Astrocyte of the spinal cord (primary cell): Measurements from ENCODE around the gene DIPK1A.

Source experiments
- DNase-seq: peaks from one replicate; pipeline ENCODE4 v3.0.0; 2011; ENCODE audit warnings: low read depth, low spot score
- H3K4me3 ChIP-seq: 2 replicates; pipeline ENCODE4 v1.5.1; 2011; ENCODE audit warnings: low read depth, mild to moderate bottlenecking, low read length, moderate library complexity
- in situ Hi-C: cut with HindIII; loops from 2 replicates; pipeline ENCODE4 v1.10.0; 2017; ENCODE audit warnings: low sequenced_read_pairs
- TF ChIP-seq, protein P1 (sequence below): IDR thresholded peaks from 2 replicates; pipeline ENCODE4 v1.5.1; 2012; ENCODE audit warnings: low read depth, mild to moderate bottlenecking, low read length, inconsistent platforms

The DIPK1A gene

DNA sequence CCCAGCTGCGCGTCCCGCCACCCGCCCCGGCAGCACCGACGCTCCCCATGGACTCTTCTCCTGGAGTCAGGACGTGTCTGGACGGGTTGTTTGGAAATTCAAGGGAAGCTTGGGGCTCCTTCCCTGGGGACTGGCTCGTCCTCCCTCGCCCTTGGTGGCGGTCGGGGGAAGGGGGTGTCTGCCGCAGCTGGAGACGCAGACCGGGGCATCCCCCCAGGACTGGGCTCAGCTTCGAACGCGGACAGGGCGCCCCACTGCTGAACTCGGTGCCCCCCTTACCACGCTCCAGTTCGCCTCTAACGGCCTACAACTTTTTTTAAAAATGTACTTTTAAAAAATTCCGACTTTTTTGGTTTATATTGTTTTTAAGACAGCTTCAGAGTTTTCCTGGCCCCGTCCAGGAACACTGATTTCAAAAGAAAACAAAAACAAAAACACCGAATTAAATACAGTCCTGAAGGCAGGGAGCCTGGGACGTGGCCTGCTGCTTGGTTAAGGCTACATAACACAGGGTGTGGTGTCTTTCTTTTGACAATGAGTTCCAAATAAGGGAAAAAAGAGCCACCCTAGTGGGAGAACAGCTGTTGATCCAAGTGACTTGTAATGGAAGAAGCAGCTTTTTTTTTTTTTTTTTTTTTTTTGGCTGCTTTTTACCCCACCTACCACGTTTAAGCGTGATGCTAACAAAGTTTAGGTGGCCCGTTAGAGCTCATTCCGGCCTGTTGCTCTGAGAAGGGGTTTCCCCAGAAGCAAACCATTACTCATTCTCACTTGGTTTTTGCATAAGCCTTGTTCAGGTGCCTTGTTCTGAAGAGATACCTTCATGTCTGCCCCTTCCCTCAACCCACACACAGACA, 862 bp upstream of the DIPK1A start:
- in situ Hi-C loops: no loop called here
- peak overlapping the region; percentile 65 for H3K4me3 ChIP-seq
- TF ChIP-seq, protein P1, sequence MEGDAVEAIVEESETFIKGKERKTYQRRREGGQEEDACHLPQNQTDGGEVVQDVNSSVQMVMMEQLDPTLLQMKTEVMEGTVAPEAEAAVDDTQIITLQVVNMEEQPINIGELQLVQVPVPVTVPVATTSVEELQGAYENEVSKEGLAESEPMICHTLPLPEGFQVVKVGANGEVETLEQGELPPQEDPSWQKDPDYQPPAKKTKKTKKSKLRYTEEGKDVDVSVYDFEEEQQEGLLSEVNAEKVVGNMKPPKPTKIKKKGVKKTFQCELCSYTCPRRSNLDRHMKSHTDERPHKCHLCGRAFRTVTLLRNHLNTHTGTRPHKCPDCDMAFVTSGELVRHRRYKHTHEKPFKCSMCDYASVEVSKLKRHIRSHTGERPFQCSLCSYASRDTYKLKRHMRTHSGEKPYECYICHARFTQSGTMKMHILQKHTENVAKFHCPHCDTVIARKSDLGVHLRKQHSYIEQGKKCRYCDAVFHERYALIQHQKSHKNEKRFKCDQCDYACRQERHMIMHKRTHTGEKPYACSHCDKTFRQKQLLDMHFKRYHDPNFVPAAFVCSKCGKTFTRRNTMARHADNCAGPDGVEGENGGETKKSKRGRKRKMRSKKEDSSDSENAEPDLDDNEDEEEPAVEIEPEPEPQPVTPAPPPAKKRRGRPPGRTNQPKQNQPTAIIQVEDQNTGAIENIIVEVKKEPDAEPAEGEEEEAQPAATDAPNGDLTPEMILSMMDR: no peak
- peak; percentile 77 for DNase-seq

DNA sequence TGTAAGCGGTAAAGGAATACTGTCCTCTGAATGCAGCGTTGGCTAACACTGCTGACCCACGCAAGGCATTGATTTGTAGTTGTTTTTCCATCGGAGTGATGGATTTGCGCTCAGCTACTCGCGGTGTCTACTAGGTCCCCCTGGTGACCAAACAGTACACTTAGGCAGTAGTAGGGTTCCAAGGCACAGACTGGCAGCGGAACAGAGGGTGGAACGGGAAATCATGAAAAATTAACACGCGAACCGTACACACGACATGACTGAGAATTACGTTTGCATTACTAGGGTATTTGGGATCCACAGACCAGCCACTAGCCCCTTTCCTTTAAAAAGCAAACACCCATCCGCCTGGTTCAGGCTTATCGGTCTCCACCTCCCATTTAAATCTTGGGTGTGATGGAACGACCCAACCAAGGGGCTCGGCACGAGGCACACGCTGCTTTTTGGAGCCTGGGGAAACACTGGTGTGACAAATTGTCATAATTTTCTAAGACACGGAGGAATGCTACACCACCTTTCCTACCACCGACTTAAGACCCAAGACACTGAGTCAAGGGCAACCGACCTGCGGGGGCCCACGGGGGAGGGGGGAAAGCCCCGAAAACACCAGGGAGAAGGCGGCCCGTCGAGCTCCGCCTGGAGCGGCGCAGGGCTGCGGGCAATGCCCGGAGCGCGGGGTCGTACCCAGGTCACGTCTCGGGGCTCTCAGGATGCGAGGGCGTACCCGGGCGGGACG, 699 bp downstream of the DIPK1A start:
- peak overlapping the region; percentile 65 for H3K4me3 ChIP-seq
- in situ Hi-C loops: no loop called here
- peak; percentile 70 for DNase-seq
- TF ChIP-seq, protein P1: peak; percentile 71

DNA sequence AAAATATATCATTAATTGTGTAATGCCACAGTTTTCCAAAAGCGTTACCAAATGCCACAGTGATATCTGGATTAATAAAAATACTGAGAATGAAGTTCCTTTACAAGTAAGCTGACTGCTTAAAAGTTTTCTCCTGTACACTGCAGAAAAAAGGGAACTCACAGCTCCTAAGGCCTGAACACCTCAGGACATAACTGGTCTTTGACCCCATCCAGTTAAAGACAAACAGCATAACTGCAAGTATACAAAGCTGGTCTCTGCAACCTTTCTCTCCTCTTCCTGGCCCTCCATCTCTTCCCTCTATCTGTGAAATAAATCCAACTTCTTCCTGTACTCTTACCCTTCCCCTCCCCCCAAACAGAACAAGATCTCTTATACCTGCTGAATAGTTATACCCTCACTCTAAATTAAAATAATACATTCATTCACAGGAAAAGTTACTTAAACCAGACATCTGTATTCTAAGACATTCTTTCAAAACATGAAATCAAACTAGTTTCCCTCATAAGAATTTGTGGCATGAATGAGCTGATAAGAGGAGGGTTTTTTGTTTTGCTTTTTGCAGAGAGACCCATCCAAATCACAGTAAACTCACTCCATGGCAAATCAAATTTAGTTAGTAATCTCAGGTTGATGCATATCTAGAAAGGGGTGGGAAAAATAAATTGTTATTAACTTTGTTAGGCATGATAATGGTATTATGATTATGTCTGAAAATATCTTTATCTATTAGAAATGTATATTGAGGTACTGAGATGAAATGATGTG, 2.9 kb downstream of the DIPK1A start:
- TF ChIP-seq, protein P1: no peak
- no peak for DNase-seq
- no peak overlapping the region for H3K4me3 ChIP-seq
- in situ Hi-C loops: no loop called here

DNA sequence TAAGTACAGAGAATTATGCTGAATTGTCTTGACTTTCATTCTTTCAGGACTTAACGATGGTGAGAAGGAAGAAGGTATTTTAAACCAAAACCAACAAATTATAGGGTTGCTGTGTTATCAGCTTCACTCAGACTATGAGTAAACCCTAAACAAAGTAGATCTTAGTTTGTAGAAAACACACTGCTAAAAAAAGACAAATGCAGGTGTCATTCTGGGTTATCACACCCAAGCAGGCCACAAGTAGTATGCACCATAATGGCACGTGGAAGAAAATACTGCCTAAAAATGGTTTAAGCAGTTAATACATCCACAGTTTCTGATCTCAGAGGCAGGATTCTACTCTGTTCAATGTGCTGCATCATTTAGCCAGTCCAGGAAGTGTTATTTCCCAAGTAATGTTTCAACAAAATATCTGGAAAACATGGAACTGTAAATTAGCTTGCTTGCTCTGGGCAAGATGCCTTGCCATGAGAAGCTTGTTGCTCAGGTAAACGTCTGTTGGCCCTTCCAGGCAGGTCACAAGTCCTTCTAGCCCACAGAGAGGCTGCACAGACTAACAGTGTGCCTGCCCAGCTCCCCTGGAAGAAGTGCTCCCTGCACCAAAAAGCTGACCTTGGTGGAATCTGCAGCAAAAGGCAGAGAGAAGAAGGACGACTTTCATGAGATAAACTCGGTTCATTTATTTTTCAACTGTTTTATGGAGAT, 4.1 kb downstream of the DIPK1A start:
- TF ChIP-seq, protein P1: no peak
- no peak overlapping the region for H3K4me3 ChIP-seq
- no peak for DNase-seq
- in situ Hi-C loops: no loop called here

DNA sequence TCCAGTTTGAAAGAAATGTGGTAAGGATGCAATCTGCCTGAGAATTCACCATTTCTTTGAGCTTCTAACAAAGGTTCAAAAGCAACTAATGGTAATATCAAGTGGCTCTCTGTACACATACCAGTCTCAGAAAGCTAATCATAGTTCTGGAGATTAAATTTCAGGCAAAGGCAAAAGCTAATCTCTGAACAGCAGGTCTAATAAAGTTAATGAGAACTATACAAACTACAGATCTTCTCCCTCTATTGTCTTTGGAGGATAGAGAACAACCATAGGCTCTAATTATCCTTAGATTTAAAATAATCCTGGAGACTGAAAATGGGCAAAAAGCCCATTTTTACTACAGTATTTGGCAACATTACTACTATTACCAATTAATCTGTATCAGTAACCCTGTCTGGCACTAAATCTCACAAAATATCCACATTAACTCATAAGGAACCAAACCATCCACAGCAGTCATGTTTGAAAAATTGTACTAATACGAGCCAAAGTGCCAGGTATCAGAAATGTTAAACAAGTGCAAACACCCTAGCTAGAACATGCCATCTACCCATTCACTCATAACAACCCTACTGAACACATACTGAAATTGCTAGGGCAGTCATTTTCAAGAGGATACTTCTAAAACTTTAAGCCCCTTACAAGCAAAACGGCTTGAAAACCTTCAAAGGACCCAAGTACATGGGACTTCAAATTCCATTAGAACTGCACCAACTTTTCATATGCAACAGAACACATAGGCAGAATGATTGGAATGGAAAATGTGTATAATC, 4.8 kb downstream of the DIPK1A start:
- TF ChIP-seq, protein P1: no peak
- no peak overlapping the region for H3K4me3 ChIP-seq
- no peak for DNase-seq
- in situ Hi-C loops: no loop called here
